ENCODE results near the gene TLX1.

Gene TLX1

GRCh38 chr10:101126684-101127628 is 4.1 kb upstream of the TLX1 start:
- Histone ChIP-seq H3K9me3 (ENCODE audit: insufficient read depth, low read length) (no peaks in the 10 kb centered on the region), H3K27me3 (ENCODE audit: low read depth, low read length) (no peaks in the 10 kb centered on the region), H3K27ac (ENCODE audit: low read length) (no peak overlapping the region), H3K36me3 (replicated peaks; ENCODE audit: low read depth, low read length) (no peaks in the 10 kb centered on the region), H4K20me1 (ENCODE audit: insufficient read depth, low read length) (no peaks in the 10 kb centered on the region), H3K4me1 (ENCODE audit: low read length) (no peaks in the 10 kb centered on the region), H3K4me3 (ENCODE audit: low read length) (no peak overlapping the region), H2AFZ (ENCODE audit: low read depth, low read length) (no peak overlapping the region), H3K79me2 (ENCODE audit: low read length) (no peaks in the 10 kb centered on the region), H3K4me2 (ENCODE audit: low read length) (no peak overlapping the region), H3K9ac (ENCODE audit: low read length) (no peak overlapping the region)
- no peak for TF ChIP-seq EZH2phosphoT487 (IDR thresholded peaks at IDR 0.05; ENCODE audit: low read depth)
- no peak for TF ChIP-seq CTCF (IDR thresholded peaks at IDR 0.05; ENCODE audit: low read depth, low read length)

- Histone ChIP-seq H3K4me1 (ENCODE audit: low read length) (no peaks in the 10 kb centered on the region), H2AFZ (ENCODE audit: low read depth, low read length) (no peak overlapping the region), H3K79me2 (ENCODE audit: low read length) (no peaks in the 10 kb centered on the region), H3K9me3 (ENCODE audit: insufficient read depth, low read length) (no peaks in the 10 kb centered on the region), H3K4me2 (ENCODE audit: low read length) (no peak overlapping the region), H3K4me3 (ENCODE audit: low read length) (no peak overlapping the region), H3K9ac (ENCODE audit: low read length) (no peak overlapping the region), H3K36me3 (replicated peaks; ENCODE audit: low read depth, low read length) (no peaks in the 10 kb centered on the region), H3K27ac (ENCODE audit: low read length) (no peak overlapping the region), H3K27me3 (ENCODE audit: low read depth, low read length) (no peaks in the 10 kb centered on the region), H4K20me1 (ENCODE audit: insufficient read depth, low read length) (no peaks in the 10 kb centered on the region)
- TF ChIP-seq EZH2phosphoT487 (IDR thresholded peaks at IDR 0.05; ENCODE audit: low read depth) (no peak), CTCF (IDR thresholded peaks at IDR 0.05; ENCODE audit: low read depth, low read length) (no peak)
Observed at GRCh38 chr10:101130141-101130540, 959 bp upstream of the TLX1 start.

- TF ChIP-seq CTCF (IDR thresholded peaks at IDR 0.05; ENCODE audit: low read depth, low read length) (no peak), EZH2phosphoT487 (IDR thresholded peaks at IDR 0.05; ENCODE audit: low read depth) (no peak)
- no peaks in the 10 kb centered on the region for H3K4me1 ChIP-seq (ENCODE audit: low read length)
- H3K9me3 ChIP-seq (ENCODE audit: insufficient read depth, low read length): no peaks in the 10 kb centered on the region
- H3K27me3 ChIP-seq (ENCODE audit: low read depth, low read length): no peaks in the 10 kb centered on the region
- no peak overlapping the region for H3K4me2 ChIP-seq (ENCODE audit: low read length)
- H4K20me1 ChIP-seq (ENCODE audit: insufficient read depth, low read length): no peaks in the 10 kb centered on the region
- no peaks in the 10 kb centered on the region for H3K79me2 ChIP-seq (ENCODE audit: low read length)
- H3K9ac ChIP-seq (ENCODE audit: low read length): no peak overlapping the region
- H3K4me3 ChIP-seq (ENCODE audit: low read length): no peak overlapping the region
- H3K36me3 ChIP-seq (replicated peaks; ENCODE audit: low read depth, low read length): no peaks in the 10 kb centered on the region
- H3K27ac ChIP-seq (ENCODE audit: low read length): no peak overlapping the region
- H2AFZ ChIP-seq (ENCODE audit: low read depth, low read length): no peak overlapping the region
Observed at GRCh38 chr10:101131962-101132635, 999 bp downstream of the TLX1 start.

All from OCI-LY3 (cell line).